Suprapubic skin (tissue), 4 donors: ENCODE data around the gene ABCC6. TPM values are rescaled to one million over a fixed set of nuclear protein-coding genes. Genes with fewer than 3 reads are reported as not detected.
"Not testable (repeated sequence)": the region's sequence is repeated elsewhere in the genome, so short reads cannot be mapped to it uniquely, and the experiment has no call there.

Source experiments
- DNase-seq, 2 donors: peaks; one replicate each; pipeline ENCODE4 v3.0.0-alpha.2; 2019; ENCODE audit warnings: low spot score in 2 of 2
- H3K27ac ChIP-seq: fragments of 200-600 bp; sonication (generic); one replicate; pipeline ENCODE4 v1.5.1; 2019
- H3K27me3 ChIP-seq: fragments of 200-600 bp; sonication (generic); one replicate; pipeline ENCODE4 v1.5.1; 2019
- H3K36me3 ChIP-seq: fragments of 200-600 bp; sonication (generic); one replicate; pipeline ENCODE4 v1.5.1; 2019
- H3K4me1 ChIP-seq: fragments of 200-600 bp; sonication (generic); one replicate; pipeline ENCODE4 v1.5.1; 2019
- H3K4me3 ChIP-seq: fragments of 200-600 bp; sonication (generic); one replicate; pipeline ENCODE4 v1.5.1; 2019; ENCODE audit warnings: mild to moderate bottlenecking
- H3K9me3 ChIP-seq: fragments of 200-600 bp; sonication (generic); one replicate; pipeline ENCODE4 v1.5.1; 2019
- EP300 ChIP-seq: sonication (generic); formaldehyde crosslinking; IDR thresholded peaks from one replicate; pipeline ENCODE4 v1.6.1; 2017; ENCODE audit warnings: antibody characterized with exemption
- POLR2A ChIP-seq, 2 donors: fragments of 450-650 bp; IDR thresholded peaks; one replicate each; pipeline ENCODE4 v1.6.1; 2017; ENCODE audit warnings: antibody characterized with exemption in 2 of 2, mild to moderate bottlenecking in 2 of 2, moderate library complexity in 2 of 2
- whole genome bisulfite sequencing: methylation state at CpG from one replicate; pipeline ENCODE4 v1.1.5; 2018; 5-methylcytosine and 5-hydroxymethylcytosine counted together
- total RNA-seq, 4 donors: library from RNA; depleted of rRNA; stranded (reverse); fragments of >200 nt; gene quantifications; one replicate each; pipeline ENCODE4 v1.1.0, GENCODE V29; 2016

ABCC6 gene
- total RNA-seq, 4 donors from 2014 or later: 0.49 to 3.4 (median 1.2) TPM

DNA sequence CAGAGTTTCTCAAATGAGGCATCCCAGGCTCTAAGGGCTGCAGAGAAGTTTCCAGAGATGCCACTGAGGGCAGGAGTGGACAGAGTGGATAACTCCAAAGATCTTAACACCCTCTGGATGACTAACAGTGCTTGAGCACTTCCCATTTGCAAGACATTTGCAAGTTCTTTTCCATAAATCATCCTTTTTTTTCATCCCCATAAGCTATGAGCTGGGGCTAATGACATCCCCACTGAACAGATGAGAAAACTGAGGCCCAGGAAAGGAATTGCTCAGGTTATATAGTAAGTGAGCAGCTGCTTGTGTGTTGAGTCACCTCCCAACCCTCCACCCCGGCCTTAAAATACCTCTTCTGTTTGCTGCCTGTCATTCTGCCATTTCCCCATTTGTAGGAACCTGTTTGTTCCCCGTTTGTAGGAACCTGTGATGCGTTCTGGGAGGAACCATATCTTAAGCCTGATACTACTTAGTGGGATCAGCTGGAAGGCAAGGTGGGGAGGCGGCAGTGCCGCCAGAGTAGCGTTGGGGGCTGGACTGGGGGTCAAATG is 15.4 kb downstream of the ABCC6 start:
- WGBS: 63% methylated on average over 6 of the region's 6 CpGs
- not testable (repeated sequence) for H3K27ac ChIP-seq, DNase-seq, H3K27me3 ChIP-seq, H3K4me1 ChIP-seq, H3K36me3 ChIP-seq, H3K9me3 ChIP-seq, H3K4me3 ChIP-seq

DNA sequence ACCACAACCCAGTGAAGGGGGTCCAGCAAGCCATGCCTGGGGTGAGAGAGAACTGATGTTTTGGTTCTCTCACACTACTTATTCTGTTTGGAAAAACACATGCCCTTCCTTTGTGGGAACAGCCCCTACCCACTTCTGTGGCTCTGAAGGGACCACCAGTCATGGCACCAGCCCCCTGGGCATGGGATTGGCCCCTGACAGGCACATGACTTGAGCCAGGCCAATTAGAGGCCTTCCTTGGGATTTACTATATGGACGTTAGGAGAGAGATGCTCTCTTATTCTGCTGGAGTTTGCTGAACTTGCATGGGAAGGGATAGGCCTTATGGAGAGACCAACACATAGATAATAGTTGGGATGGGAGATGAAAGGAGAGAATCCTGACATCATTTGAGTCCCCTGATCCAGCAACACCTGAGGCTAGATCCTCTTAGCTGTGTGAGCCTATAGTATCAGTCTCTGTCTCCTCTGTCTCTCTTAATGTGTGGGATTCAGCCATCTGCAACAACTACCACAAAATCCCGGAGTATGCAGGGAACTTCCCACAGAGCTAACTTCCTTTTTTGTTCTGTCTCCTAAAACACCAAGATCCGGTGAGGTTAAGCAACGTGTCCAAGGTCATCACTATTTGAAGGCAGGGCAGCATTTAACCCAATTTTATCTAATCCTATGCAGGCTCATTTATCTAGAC is 16.1 kb downstream of the ABCC6 start:
- H3K27me3 ChIP-seq, H3K27ac ChIP-seq, H3K4me1 ChIP-seq, H3K36me3 ChIP-seq, DNase-seq, H3K4me3 ChIP-seq, H3K9me3 ChIP-seq: not testable (repeated sequence)
- WGBS: 75% methylated on average over 1 of the region's 4 CpGs

DNA sequence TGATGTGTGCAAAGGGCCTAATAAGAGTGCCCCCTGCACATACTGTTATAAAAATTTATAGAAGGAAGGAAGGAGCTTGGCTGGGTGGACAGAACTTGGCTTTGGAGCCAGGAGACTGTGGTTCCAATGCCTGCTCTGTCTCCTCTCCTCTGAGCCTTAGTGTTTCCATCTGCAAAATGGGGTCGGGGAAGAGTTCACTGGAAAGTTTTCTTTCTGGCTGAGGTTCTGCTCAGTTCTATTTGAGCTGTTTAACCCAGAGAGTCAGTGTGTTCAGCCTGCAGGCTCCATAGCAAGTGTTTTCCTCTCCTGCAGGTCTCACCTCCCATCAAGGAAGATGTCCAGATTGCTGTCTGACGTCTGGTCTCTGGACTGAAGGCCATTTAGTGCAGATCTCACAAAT is 17.4 kb downstream of the ABCC6 start:
- WGBS: 63% methylated on average over 1 of the region's 2 CpGs
- not testable (repeated sequence) for H3K27me3 ChIP-seq, DNase-seq, H3K9me3 ChIP-seq, H3K4me1 ChIP-seq, H3K36me3 ChIP-seq, H3K27ac ChIP-seq, H3K4me3 ChIP-seq

DNA sequence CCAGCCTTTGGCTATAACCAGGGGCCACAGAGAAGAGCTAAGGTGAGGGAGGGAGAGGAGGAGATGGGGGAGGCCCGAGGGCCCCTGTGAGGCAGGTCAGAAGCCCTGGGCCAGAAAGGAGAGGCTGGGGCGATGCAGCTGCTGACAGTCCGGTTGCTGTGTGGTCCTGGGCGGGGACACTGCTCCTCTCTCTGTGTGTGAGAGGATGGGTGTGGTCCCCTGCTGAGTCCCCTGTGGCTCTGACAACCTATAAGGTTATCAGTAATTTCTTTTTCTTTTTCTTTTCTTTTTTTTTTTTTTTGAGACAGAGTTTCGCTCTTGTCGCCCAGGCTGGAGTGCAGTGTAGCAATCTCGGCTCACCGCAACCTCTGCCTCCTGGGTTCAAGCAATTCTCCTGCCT is 18.7 kb downstream of the ABCC6 start:
- not testable (repeated sequence) for H3K9me3 ChIP-seq, H3K4me1 ChIP-seq, H3K4me3 ChIP-seq, H3K27me3 ChIP-seq, H3K27ac ChIP-seq, H3K36me3 ChIP-seq
- DNase-seq: peak in 1 of 2 donors; percentile 11
- WGBS: 76% methylated on average over 8 of the region's 8 CpGs

DNA sequence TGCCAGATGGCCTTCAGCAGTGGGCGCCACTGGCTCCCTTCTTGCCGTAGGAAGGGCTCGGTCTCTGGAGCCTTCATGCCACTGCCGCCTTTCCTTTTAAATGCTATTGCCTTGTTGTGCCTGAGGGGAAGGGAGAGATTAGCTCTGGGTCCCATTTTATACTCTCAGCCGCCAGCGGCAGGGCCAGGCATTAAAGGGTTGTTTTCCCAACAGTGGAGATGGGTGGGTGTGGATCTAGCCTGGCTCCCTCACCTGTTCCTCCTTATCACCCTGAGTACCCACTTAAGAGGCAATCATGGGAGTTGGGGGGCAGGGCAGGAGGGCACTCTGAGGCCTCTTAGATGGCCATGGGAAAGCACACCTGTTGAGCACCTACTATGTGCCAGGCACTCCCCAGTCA is 19.8 kb downstream of the ABCC6 start:
- not testable (repeated sequence) for H3K4me3 ChIP-seq, H3K36me3 ChIP-seq, H3K9me3 ChIP-seq, H3K27me3 ChIP-seq, H3K27ac ChIP-seq, H3K4me1 ChIP-seq
- WGBS: no CpG with 5 or more reads among the region's 6 CpGs
- DNase-seq: peak in 1 of 2 donors; percentile 47

DNA sequence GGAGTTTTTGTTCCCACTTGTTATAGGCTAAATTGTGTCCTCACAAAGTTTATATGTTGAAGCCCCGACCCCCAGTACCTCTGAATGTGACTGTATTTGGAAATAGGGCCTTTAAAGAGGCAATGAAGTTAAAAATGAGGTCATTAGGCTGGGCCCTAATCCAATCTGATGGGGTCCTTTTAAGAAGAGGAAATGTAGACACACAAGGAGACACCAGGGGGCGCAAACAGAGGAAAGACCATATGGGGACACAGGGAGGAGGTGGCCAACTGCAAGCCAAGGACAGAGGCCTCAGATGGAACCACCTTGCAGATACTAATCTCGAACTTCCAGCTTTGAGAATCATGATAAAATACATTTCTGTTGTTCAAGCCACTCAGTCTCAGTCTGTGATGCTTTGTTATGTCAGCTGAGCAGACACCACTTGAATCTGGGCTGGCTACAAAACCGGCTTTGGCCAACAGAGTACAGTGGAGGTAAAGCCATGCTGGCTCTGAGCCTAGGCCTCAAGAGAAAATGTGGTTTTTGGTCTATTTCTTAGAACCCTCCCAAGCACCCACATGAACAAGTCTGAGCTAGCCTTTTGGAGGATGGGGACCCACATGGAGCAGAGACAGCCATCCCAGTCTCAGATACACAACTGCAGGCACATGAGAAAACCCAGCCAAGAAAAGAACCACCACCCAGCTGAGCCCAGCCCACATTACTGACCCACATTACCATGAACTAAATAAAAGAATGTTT is 20.7 kb downstream of the ABCC6 start:
- not testable (repeated sequence) for H3K9me3 ChIP-seq
- DNase-seq: peak in 1 of 2 donors; percentile 63

DNA sequence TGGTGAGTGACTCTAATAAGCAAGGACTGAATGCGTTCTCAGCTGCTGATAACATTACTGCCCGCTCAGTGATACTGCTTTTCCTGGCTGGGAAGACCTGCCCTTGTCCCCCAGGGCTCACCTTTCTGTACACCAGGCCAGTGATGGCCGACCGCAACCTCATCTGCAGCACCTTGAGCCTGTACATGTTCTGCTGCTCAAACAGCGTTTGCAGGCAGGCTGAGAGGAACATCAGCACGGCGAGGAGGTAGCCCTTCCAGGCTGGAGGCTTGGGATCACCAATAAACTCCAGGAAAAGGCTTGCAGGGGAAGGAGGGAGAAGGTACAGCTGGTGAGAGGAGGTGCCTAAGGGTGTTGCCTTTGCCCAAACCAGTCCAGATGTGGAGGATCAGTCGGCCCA is 21.4 kb downstream of the ABCC6 start:
- not testable (repeated sequence) for DNase-seq, H3K27ac ChIP-seq, H3K4me1 ChIP-seq, H3K36me3 ChIP-seq, H3K4me3 ChIP-seq, H3K9me3 ChIP-seq, H3K27me3 ChIP-seq
- 100% methylated on average over 3 of the region's 8 CpGs for WGBS

More for the DNA sequence above, 20.7 kb downstream of the ABCC6 start:
- not testable (repeated sequence) for H3K27ac ChIP-seq, H3K4me3 ChIP-seq, H3K4me1 ChIP-seq, H3K27me3 ChIP-seq, H3K36me3 ChIP-seq
- WGBS: 64% methylated on average over 2 of the region's 4 CpGs

DNA sequence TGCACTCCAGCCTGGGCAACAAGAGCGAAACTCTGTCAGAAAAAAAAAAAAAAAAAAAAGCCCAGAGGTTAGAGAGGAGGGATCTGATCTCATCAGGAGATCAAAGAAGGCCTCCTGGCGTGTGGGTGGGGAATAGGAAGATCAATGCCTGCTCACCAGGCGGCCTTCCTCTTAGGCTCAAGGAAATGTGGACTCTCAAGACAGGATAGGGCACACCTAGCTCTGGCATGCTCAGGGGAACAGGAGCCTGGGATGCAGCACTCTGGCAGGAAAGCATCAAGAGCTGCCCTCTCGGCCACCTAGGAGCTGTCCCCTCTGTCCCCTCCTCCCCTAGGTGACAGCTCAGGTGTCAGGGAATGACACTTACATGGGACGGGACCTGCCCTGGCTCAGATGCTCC is 22.9 kb downstream of the ABCC6 start:
- not testable (repeated sequence) for H3K4me1 ChIP-seq, H3K27ac ChIP-seq, H3K4me3 ChIP-seq, H3K27me3 ChIP-seq, H3K9me3 ChIP-seq, H3K36me3 ChIP-seq, DNase-seq
- WGBS: 98% methylated on average over 4 of the region's 5 CpGs

DNA sequence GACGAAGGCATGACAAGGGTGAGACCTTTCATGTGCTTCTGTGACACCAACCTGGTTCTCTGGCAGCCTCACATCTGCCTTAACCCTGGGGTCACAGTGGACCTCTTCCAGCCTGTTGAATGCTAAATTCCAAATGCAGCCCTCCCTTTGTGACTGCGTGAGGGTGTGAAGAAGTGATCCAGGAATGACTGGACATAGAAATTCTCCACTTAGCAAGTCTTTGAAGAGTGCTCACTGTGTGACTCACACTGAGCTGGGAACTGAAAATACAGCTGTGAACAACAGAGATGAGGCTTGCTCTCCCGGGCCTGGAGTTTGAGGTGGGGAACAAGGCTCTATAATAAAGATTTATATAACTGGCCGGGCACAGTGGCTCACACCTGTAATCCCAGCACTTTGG is 23.9 kb downstream of the ABCC6 start:
- not testable (repeated sequence) for DNase-seq, H3K9me3 ChIP-seq, H3K27ac ChIP-seq, H3K27me3 ChIP-seq, H3K4me1 ChIP-seq, H3K36me3 ChIP-seq, H3K4me3 ChIP-seq
- WGBS: 81% methylated on average over 2 of the region's 4 CpGs

DNA sequence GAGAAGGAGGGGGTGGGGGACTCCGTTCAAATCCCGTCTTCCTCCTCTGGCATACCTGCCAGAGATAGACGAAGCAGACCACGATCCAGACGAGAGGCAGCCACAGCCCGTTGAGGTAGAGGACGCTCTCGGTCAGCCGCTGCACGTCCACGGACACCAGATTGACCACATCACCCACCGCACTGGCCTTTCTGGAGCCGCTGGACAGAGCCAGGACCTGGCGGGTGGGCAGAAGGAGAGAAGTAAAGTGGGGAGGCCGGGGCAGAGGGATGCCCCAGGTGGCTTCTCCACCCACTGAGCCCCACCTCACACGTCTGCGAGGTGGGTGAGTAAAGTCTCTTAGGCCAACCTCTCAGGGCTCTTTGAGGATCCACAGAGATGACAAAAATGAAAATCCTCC is 25.3 kb downstream of the ABCC6 start:
- H3K36me3 ChIP-seq: no peaks in the 10 kb centered on the region
- H3K4me1 ChIP-seq: no peaks in the 10 kb centered on the region
- DNase-seq: no peak
- H3K4me3 ChIP-seq: no peak overlapping the region
- H3K27me3 ChIP-seq: no peaks in the 10 kb centered on the region
- WGBS: 64% methylated on average over 17 of the region's 17 CpGs
- TF ChIP-seq EP300 (no peak), POLR2A (IDR thresholded peaks at IDR 0.05) (no peak)
- H3K9me3 ChIP-seq: no peaks in the 10 kb centered on the region
- H3K27ac ChIP-seq: no peak overlapping the region
